ENCODE results near the gene UNC5C.

UNC5C gene

GRCh38 chr4:95220205-95221175 lies 328.3 kb downstream of the UNC5C start:
- no peak for DNase-seq

GRCh38 chr4:95219109-95219508 lies 329.7 kb downstream of the UNC5C start:
- no peak for DNase-seq

- no peak for DNase-seq
These were observed 331.6 kb downstream of the UNC5C start for GRCh38 chr4:95217197-95217596.

- no peak for DNase-seq
These were observed 332.1 kb downstream of the UNC5C start for GRCh38 chr4:95216636-95217035.

- DNase-seq, result no peak
These were observed 332.7 kb downstream of the UNC5C start for GRCh38 chr4:95215991-95216605.

- DNase-seq, result no peak
These were observed 333.7 kb downstream of the UNC5C start for GRCh38 chr4:95215043-95215442.

- DNase-seq, result no peak
These were observed 334.4 kb downstream of the UNC5C start for GRCh38 chr4:95214408-95214807.

- DNase-seq, result peak in 15 of 51 donors; percentile 8 to 45 (median 24)
These were observed 335.4 kb downstream of the UNC5C start for GRCh38 chr4:95213366-95213765.

- no peak for DNase-seq
These were observed 336.1 kb downstream of the UNC5C start for GRCh38 chr4:95212692-95213091.

GRCh38 chr4:95209927-95210326 lies 338.8 kb downstream of the UNC5C start:
- no peak for DNase-seq

GRCh38 chr4:95204873-95205272 lies 343.9 kb downstream of the UNC5C start:
- peak in 5 of 51 donors; percentile 12 to 49 (median 19) for DNase-seq

GRCh38 chr4:95204267-95204844 lies 344.4 kb downstream of the UNC5C start:
- peak in 4 of 51 donors; percentile 9 to 32 (median 12) for DNase-seq

GRCh38 chr4:95198961-95199360 lies 349.8 kb downstream of the UNC5C start:
- DNase-seq, result no peak

- no peak for DNase-seq
These were observed 351.4 kb downstream of the UNC5C start for GRCh38 chr4:95197353-95197752.

GRCh38 chr4:95193391-95194224 lies 355.2 kb downstream of the UNC5C start:
- peak in 23 of 51 donors; percentile 14 to 71 (median 29) for DNase-seq

GRCh38 chr4:95191537-95191936 lies 357.2 kb downstream of the UNC5C start:
- DNase-seq, result no peak

- peak in 26 of 51 donors; percentile 10 to 80 (median 36) for DNase-seq
These were observed 357.9 kb downstream of the UNC5C start for GRCh38 chr4:95190751-95191436.

GRCh38 chr4:95188701-95189370 lies 359.9 kb downstream of the UNC5C start:
- no peak for DNase-seq

GRCh38 chr4:95186666-95187065 lies 362.1 kb downstream of the UNC5C start:
- no peak for DNase-seq

All from hypothalamus (tissue), 51 donors.